GM18909 (cell line): ENCODE results near the gene LSM4.
A peak's percentile ranks its signal among the peaks of the same experiment; 100 is the strongest.
"Not testable (repeated sequence)": the region's sequence is repeated elsewhere in the genome, so short reads cannot be mapped to it uniquely, and the experiment has no call there.

Source experiments
- ATAC-seq: cut with Tn5 transposase; IDR thresholded peaks from one replicate; pipeline ENCODE4 v1.9.1; 2021; ENCODE audit warnings: mild to moderate bottlenecking; ENCODE audit not compliant: unreplicated experiment, poor library complexity

LSM4 gene

DNA sequence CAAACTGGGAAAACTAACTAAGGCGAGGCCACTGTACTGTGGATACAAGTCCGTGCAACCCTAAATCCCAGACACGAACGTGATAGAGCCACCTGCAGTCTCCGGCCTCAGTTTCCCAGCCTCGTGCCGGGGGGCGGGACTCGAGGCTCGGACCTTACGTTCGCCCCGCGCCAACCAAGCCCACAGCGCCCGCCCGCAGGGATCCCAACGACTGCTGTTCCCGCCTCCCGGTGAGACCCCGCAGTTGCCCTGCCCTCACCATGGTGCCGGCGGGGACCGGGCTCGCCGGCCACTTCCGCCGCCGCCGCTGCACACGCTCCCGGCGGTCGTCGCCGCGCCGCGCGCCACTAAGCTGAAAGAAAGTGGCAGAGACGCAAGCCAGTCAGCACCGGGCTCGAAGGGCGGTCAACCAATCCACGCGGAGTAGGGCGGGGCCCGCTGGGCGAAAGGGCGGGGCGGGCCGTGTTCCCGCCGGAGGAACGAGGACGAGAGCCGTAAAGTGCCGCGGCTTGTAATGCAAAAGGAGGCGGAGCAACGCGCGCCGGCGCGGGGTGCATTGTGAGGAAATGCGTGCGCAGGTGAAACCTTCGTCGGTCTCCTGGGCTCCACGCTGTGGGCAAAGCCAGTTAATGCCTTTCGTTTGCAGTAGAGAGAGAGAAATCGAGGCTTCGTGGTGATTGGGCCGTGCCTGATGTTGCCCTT is at the start of gene LSM4:
TSS of gene LSM4 (minus strand) at position 318 of the 702 bp plus-strand sequence. CDS start at position 262, 56 bp downstream.
- peak; percentile 92 for ATAC-seq

DNA sequence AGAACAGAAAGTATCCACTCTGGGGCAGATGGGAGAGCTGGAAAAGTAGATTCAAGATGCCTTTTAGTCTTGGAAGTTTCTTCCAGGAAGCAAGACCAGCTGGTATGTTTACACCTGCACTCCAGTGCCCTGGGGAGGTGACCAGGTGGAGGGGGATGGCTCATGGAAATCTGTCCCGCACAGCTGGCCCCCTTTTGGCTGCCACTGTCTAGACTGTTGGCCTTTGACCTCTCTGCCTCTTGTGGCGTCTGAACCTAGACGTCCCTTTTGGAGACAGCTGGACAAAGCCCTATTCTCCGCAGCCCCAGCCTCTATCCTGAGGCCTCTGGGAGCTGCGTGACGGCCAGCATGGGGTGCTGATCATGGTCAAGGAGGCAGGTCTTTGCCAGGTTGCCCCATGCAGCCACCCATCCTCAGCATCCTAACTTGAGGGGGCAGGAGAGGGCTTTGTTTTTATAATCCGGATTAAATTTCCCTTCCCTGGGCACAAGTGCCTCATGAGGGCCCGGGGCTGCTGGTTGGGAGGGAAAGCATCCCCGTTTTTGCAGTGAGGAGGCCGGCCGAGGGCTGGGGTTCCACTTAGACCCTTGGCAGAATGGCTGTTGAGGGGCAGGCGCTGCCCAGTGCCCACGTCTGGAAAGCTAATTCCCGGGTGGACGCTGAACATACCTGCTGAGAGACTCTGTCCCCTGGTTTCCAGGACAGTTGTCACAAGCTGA is 45.8 kb upstream of the LSM4 start:
- no peak for ATAC-seq

DNA sequence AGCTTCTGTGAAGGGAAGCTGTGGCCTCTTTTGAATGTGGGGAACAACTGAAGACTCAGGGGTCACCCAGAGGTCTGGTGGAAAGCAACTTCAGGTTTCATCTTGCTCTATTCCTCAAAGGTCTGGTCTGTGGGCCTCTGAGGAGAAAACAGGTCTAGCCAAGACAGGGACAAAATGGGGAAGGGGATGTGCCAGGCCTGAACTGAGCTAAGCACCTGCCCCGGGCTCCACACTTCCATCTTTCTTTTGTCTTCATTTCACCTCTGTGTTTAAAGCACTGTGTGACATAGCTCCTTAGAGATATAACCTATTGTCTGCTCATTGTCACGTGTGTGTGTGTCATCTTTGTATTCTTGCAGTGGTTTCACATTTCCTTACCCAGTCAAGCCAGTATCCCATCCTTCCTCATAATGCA is 43.2 kb upstream of the LSM4 start:
- ATAC-seq, result no peak

DNA sequence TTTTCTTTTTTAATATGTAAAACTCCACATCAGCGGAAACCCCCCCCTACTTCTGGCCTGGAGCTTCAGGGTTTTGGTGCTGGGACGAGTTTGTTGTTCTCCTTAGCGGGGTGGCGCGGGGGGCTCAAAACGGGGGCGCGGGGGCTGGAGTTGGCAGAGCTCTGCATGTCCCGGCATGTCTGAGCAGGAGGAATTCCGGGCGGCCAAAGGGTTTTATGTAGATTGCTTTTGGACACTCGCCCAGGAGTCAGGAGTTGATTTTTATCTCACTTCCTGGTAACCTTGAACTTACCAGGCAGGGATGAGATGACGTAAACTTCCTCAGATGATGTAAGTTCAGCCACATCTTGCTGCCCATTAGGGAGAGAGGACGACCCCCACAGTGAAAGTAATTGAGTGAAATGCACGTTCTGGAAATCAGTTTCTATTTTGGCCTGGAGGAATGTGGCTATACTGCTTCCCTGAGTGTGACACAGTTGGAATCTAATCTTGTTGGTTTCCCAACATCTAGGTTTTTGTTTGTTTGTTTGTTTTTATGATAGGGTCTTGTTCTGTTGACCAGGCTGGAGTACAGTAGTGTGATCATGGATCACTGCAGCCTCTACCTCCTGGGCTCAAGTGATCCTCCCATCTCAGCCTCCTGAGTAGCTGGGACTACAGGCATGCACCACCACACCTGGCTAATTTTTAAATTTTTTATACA is 42.1 kb upstream of the LSM4 start:
- no peak for ATAC-seq

DNA sequence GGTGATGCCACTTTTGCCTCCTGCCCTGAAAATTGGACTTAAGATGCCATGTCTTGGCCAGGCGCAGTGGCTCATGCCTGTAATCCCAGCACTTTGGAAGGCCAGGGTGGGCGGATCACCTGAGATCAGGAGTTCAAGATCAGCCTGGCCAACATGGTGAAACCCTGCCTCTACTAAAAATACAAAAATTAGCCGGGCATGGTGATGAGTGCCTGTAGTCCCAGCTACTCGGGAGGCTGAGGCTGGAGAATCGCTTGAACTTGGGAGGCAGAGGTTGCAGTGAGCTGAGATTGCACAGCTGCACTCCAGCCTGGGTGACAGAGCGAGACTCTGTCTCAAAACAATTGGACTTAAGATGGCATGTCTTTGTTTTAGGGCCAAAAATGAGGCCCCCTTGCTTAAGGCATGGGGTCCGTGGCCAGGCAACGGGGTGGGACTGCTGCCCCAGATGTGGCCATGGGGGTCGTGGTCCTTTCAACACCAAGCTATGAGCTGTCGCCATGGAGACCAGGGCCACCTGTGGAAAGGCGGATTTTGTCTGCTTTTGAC is 41.5 kb upstream of the LSM4 start:
- ATAC-seq, result not testable (repeated sequence)

DNA sequence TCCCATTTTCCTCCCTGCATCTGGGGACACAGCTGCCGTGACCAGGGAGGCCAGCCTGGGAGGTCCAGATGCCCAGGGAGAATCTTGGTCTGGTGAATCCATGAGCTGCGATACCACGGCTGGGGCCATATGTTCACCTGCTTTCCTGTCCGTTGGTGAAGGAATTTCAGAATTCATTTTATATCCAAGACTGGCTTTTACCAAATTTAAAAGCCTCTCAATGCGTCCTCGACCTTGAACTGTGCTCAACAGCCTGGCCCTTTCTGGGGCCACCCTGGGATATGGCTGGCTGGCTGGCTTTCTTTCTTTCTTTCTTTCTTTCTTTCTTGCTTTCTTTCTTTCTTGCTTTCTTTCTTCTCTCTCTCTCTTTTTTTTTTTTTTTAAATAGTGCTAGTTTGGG is 40.9 kb upstream of the LSM4 start:
- ATAC-seq, result no peak

DNA sequence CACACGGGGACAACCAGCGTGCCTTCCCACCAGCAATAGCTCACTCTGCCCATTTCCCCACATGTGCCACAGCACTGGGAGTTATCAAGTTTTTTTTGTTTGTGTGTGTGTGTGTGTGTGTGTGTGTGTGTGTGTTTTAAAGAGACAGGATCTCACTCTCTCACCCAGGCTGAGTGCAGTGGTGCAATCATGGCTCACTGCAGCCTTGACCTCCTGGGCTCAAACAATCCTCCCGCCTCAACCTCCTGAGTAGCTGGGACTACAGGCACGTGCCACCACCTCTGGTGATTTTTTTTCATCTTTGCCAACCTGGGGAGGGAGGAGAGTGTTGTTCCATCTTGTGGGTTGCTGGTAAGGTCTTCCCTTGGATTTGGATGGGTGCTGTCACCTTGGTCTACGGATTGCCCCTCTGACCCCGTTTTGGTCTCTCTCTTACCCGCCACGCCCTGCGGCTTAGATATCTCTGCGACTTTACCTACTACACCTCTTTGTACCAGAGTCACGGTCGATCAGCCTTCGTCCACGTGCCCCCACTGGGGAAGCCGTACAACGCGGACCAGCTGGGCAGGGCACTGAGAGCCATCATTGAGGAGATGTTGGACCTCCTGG is 40.2 kb upstream of the LSM4 start:
- no peak for ATAC-seq

DNA sequence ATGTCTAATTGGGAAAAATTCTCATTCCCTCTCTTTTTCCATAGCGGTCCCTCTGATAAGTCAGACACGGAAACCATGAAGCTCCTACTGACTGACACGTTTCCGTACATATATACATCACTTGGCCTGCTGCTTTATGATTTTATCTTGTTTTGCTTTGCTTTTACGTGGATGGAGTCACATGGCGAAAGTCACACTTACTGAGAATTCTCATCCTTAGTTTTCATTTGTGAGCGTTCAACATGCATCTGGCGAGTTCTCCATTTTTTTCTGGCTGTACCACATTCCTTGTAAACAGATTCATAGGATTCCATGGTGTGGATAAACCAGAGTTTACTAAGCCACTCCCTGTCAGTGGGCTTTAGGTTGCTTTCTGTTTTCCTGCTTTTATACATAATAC is 38.8 kb upstream of the LSM4 start:
- no peak for ATAC-seq

DNA sequence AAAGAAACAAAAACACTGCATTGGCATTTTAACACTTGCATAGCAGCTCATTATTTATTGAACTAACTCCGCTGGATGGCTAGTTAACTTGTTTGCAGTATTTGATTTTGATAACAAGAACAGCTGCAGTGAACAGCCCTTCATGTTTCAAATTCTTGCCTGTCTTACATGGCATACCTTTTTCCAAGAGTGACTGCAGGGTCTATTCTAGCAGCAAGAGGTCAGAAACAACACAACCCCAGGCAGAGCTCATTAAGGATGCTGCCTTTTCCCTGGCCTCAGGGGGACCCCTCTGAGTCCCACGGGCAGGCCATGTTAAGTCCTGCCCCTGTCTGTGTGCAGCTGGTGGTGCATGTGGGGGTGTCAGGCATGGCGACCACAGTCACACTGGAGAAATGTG is 34.2 kb upstream of the LSM4 start:
- ATAC-seq, result no peak

DNA sequence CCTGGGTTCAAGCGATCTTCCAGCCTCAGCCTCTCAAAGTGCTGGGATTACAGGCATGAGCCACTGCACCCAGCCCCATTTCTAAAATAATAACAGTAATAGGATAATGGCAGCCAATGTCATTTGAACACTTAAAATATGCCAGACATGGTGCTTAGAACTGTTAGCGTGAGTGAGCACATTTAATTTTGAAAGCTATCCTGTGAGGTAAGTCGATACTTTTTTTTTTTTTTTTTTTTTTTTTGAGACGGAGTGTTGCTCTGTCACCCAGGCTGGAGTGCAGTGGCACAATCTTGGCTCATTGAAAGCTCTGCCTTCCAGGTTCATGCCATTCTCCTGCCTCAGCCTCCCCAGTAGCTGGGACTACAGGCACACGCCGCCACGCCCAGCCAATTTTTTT is 31.9 kb upstream of the LSM4 start:
- not testable (repeated sequence) for ATAC-seq

DNA sequence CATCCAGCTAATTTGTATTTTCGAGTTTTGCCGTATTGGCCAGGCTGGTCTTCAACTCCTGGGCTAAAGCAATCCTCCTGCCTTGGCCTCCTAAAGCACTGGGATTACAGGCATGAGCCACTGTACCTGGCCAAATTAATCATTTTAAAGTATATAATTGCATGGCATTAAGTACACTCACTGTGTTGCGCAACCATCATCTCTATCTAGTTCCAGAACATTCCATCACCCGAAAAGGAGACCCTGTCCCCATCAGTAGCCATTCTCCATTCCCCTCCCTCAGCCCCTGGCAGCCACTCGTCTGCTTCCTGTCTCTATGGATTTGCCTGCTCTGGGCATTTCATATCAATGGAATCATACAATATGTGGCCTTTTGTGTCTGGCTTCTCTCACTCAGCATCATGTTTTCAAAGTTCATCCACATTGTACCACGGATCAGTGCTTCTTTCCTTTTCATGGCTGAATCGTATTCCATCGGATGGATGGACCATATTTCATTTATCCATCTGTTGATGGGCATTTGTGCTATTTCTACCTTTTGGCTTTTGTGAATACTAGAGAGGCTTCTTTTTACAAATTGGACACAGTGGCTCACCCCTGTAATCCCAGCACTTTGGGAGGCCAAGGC is 30.6 kb upstream of the LSM4 start:
- no peak for ATAC-seq

DNA sequence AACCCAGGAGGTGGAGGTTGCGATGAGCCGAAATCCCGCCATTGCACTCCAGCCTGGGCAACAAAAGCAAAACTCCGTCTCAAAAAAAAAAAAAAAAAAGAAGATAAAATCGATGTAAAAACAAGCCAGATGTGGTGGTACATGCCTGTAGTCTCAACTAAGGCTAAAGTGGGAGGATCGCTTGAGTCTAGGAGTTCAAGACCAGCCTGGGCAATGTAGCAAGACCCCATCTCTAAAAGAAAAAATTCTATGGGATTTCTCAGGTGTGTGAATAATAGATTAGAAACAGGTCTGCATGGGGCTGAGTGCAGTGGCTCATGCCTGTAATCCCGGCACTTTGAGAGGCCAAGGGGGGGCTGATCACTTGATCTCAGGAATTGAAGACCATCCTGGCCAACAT is 28.7 kb upstream of the LSM4 start:
- no peak for ATAC-seq

DNA sequence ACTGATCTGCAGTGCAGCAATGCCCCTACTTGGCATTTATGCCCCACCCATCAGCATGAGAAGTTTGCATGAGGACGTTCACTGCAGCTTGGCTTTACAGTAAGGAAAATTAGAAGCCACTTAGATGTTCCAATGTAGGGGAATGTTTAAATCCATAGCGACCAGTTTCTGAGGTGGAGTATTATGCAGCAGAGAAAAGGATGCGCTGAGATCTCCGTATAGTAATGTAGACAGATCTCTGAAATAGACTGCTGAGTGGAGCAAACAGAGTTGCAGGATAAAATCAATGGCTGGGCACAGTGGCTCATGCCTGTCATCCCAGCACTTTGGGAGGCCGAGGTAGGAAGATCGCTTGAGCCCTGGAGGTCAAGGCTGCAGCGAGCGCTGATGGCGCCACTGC is 27.6 kb upstream of the LSM4 start:
- ATAC-seq, result no peak

DNA sequence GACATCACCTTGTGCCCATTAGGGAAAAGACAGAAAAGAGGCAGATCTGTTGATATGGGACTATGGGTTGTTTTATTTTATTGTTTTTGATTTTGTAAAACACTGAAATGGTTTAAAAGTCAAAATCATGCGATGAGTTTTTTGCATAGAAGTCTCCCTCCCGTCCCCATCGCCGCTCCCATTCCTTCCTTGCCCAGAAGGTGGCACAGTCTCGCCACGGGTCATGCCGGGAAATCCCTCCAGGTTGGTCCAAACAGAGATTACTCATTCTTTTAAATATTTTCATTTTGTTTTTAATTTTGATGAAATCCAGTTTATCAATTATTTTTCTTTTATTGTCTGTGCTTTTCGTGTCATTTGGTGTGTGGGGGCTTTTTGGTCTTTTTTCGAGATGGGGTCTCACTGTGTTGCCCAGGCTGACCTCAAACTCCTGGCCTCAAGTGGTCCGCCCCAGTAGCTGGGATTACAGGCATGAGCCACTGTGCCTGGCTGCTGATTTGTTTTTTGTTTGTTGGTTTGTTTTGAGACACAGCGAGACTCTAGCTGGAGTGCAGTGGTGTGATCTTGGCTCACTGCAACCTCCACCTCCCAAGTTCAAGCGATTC is 26.8 kb upstream of the LSM4 start:
- no peak for ATAC-seq

DNA sequence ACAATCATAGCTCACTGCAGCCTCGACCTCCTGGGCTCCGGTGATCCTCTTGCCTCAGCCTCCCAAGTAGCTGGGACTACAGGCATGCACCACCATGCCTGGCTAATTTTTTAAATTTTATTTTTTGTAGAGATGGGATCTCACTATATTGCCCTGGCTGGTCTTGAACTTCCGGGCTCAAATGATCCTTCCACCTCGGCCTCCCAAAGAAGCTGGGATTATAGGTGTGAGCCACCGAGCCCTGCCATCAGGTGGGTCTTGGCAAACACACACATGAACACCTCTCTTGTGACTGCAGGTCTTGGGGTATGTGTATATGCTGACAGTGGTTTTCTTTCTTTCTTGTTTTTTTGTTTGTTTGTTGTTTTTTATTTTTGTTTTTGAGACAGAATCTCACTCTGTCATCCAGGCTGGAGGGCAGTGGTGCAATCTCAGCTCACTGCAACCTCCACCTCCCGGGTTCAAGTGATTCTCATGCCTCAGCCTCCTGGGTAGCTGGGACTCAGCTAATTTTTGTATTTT is 26.0 kb upstream of the LSM4 start:
- ATAC-seq, result not testable (repeated sequence)

DNA sequence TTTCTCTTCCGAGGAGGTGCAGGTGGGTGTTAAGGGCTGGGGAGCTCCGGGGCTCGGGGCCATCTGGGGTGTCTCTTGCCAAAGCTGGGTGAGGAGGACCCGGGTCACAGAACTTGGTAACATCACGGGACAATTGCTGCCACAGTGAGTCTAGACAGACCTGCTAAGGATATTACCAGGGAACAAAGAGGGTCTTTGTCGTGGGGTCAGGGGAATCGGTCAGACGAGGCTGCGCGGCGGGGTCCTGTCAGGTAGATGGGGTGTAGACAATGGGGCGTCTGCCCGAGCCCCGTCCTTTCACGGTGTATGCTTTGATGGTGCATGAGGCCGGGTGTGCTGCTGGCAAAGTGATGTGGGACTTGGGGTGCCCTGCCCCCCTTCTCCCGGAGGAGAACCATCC is 25.3 kb upstream of the LSM4 start:
- ATAC-seq, result no peak

DNA sequence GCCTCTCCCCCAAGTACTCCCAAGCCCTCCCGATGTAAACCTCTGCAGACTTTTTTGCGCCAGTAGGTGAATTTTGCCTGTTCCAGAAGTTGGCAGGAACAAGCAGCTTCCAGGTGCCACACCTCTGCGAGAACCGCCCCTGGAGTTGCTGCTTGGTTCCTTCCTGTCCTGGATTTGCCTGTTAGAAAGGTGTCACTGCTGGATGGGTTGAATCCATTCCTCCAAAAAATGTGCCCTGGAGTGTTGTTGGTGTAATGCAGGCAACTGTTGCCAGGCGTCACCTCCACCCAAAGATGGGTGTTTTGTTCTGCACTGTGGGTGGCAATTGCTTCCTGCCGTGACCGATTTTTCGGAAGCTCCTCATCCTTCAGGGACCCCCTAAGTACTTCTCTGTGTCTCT is 23.2 kb upstream of the LSM4 start:
- no peak for ATAC-seq

DNA sequence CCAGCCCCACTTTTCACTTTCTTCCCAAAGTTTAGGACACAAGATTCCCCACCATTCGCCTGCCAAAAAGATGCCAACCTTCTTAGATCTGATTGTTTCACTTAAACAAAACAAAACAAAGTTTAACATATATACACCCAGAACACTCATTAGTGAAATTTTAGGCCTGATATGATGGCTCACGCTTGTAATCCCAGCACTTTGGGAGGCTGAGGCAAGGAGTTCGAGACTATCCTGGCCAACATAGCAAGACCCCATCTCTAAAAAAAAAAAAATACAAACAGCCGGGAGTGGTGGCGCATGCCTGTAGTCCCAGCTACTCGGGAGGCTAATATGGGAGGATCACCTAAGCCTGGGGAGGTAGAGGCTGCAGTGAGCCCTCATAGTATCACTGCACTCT is 22.4 kb upstream of the LSM4 start:
- no peak for ATAC-seq

DNA sequence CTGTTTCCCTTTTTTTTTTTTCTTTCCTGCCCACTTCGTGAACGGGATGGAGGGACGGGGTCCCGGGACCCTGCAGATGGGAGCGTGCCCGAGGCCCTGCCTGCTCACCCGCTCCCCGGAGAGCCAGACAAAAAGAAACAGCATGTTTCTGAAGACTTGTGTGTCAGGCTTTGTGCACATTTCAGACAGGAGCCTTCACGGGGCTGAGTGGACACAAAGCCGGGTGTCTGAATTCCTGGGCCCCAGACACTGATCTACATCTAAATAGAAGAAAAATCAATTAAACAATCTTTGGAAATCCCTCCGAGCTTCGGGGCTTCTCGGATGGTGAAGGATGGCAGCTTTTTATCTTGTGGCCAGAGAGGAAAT is 21.7 kb upstream of the LSM4 start:
- ATAC-seq, result no peak
